Urinary bladder (tissue), 4 donors: ENCODE data around the gene HAVCR1. TPM values are rescaled to one million over a fixed set of nuclear protein-coding genes. Genes with fewer than 3 reads are reported as not detected.
A peak's percentile ranks its signal among the peaks of the same experiment; 100 is the strongest.
"Not testable (repeated sequence)": the region's sequence is repeated elsewhere in the genome, so short reads cannot be mapped to it uniquely, and the experiment has no call there.

Experiments
- DNase-seq: peaks from one replicate; pipeline ENCODE4 v3.0.0-alpha.2; 2015; ENCODE audit errors: extremely low spot score
- H3K27ac ChIP-seq: one replicate; pipeline ENCODE4 v1.5.1; 2013; ENCODE audit warnings: low read depth, mild to moderate bottlenecking, moderate library complexity
- H3K36me3 ChIP-seq: one replicate; pipeline ENCODE4 v1.6.1; 2013; ENCODE audit warnings: mild to moderate bottlenecking, moderate library complexity; ENCODE audit not compliant: insufficient read depth
- H3K4me1 ChIP-seq: one replicate; pipeline ENCODE4 v1.6.1; 2013; ENCODE audit warnings: mild to moderate bottlenecking, moderate library complexity; ENCODE audit not compliant: insufficient read depth
- H3K4me3 ChIP-seq: one replicate; pipeline ENCODE4 v1.5.1; 2013; ENCODE audit warnings: low read depth, low read length
- WGBS: extraction: QIAGEN DNeasy Blood & Tissue Kit; methylation state at CpG from one replicate; pipeline ENCODE4 v1.1.7; 2013; 5-methylcytosine and 5-hydroxymethylcytosine counted together
- polyA plus RNA-seq: library from polyadenylated mRNA; stranded (reverse); fragments of 200-250 nt; gene quantifications from one replicate; pipeline ENCODE4 v1.2.3, GENCODE V29; 2013
- total RNA-seq: library from RNA; depleted of rRNA; stranded (reverse); fragments of >200 nt; gene quantifications from one replicate; pipeline ENCODE4 v1.2.3, GENCODE V29; 2014
- donor health status: healthy with polysubstance abuse.
- donor health status: healthy.

HAVCR1 gene
- total and polyA plus RNA-seq, 2 donors, result 0.08 to 0.90 TPM

DNA sequence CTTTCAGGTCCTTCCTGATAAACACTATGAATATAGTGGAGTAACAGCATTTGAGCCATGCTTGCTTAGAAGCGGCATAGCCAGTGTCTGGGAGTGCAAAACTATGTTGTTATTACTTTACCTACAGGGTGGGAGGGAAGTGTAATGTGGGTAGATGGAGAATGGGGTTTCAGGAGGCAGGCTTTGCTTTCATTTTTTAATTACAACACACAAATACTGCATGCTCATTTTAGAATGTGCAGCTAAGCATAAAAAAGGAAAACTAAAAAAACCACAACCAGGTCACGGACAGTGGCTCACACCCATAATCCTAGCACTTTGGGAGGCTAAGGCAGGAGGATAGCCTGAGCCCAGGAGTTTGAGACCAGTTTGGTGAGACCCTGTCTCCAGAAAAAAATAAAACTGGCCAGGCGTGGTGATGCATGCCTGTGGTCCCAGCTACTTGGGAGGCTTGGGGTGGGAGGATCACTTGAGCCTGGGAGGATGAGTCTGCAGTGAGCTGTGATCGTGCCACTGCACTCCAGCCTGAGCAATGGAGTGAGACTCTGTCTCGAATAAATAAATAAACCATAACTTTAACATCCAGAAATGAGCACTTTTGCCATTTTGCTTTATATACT is 20.2 kb downstream of the HAVCR1 start:
- no peaks in the 10 kb centered on the region for H3K4me1 ChIP-seq
- DNase-seq, result no peak
- no peaks in the 10 kb centered on the region for H3K36me3 ChIP-seq
- H3K27ac ChIP-seq, result no peak overlapping the region
- 84% methylated on average over 5 of the region's 5 CpGs for WGBS
- no peak overlapping the region for H3K4me3 ChIP-seq

DNA sequence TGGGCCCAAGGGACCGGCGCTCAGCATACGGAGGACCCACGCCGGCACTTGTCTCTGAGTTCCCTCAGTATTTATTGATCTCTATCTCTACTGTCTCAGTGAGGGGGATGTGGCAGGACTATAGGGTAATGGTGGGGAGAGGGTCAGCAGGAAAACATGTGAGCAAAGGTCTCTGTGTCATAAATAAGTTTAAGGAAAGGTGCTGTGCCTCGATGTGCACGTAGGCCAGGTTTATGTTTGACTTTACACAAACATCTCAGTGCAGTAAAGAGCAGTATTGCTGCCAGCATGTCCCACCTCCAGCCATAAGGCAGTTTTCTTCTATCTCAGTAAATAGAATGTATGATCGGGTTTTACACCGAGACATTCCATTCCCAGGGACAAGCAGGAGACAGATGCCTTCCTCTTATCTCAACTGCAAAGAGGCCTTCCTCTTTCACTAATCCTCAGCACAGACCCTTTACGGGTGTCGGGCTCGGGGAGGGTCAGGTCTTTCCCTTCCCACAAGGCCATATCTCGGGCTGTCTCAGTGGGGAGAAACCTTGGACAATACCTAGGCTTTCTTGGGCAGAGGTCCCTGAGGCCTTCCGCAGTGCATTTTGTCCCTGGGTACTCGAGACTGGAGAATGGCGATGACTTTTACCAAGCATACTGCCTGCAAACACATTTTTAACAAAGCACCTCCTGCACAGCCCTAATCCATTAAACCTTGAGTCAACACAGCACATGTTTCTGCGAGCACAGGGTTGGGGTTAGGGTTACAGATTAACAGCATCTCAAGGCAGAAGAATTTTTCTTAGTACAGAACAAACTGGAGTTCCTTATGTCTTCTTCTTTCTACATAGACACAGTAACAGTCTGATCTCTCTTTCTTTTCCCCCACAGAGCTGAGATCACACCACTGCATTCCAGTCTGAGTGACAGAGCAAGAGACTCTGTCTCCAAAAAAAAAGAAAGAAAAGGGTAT is 24.5 kb downstream of the HAVCR1 start:
- not testable (repeated sequence) for H3K36me3 ChIP-seq, H3K4me3 ChIP-seq, H3K27ac ChIP-seq, H3K4me1 ChIP-seq, DNase-seq
- 43% methylated on average over 17 of the region's 17 CpGs for WGBS

DNA sequence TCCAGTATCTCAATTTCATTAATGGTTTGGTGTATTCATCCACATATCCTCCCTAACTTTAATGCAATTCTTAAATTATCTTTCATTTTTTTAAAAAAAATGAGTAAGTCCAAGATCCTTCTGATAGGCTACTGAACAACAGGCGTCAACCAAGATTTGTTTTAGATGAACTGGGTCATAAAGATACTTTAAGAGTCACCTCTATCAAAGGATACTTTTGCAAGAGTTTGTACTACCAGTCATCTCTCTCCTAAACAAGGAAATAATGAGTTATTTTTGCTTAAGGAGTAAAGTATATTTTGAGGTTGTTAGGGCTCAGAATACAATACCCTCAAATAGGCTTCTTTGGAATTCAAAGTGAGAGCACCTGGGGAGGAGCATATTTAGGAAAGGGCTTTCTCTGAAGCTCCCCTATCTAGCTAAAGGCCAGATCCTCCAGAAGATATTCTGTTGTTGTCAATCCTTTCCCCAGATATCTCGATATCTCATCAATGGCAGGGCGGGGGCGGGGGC is 25.8 kb downstream of the HAVCR1 start:
- Histone ChIP-seq H3K36me3 (no peaks in the 10 kb centered on the region), H3K4me3 (no peak overlapping the region), H3K4me1 (no peaks in the 10 kb centered on the region), H3K27ac (no peak overlapping the region)
- WGBS, result 78% methylated on average over 4 of the region's 4 CpGs
- no peak for DNase-seq

DNA sequence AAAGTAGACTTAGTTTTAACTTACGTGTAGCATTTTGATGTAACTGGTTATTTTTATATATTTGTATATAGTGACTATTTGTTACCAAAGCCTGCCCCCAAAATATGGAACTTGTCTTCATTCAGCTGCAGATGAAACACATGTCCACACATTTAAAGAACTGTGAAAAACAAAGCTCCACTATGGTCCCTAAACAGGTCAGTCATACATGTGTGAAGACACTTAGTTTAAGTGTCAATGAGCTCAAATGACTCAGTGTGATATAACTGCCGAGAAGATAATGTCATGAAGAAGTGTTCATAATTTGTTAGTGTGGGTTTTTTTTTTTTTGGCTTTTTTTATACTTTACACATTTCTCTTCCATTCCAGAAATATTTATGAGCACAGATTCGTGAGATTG is 28.2 kb downstream of the HAVCR1 start:
- DNase-seq, result no peak
- no peak overlapping the region for H3K27ac ChIP-seq
- H3K4me3 ChIP-seq, result no peak overlapping the region
- WGBS, result 57% methylated on average over 3 of the region's 3 CpGs
- no peaks in the 10 kb centered on the region for H3K4me1 ChIP-seq
- H3K36me3 ChIP-seq, result no peaks in the 10 kb centered on the region

- H3K27ac ChIP-seq, result no peak overlapping the region
- H3K36me3 ChIP-seq, result no peaks in the 10 kb centered on the region
- H3K4me3 ChIP-seq, result no peak overlapping the region
- DNase-seq, result no peak
- WGBS, result 62% methylated on average over 3 of the region's 3 CpGs
- H3K4me1 ChIP-seq, result no peaks in the 10 kb centered on the region
Measured at GRCh38 chr5:157029457-157029856, 29.5 kb downstream of the HAVCR1 start.

DNA sequence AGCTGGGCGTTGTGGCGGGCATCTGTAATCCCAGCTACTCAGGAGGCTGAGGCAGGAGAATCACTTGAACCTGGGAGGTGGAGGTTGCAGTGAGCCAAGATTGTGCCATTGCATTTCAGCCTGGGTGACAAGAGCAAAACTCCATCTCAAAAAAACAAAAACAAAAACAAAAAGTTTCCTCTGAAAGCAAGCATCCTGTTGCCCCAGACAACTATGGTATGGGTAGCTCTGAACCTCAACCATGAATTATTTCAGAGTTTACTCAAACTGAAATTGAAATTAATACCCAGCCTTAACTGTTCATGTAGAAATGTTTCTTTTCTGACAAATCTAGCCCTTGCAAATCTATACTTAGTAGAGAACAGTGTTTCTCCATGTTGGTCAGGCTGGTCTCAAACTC is 31.3 kb downstream of the HAVCR1 start:
- not testable (repeated sequence) for H3K27ac ChIP-seq, H3K4me3 ChIP-seq, DNase-seq, H3K4me1 ChIP-seq, H3K36me3 ChIP-seq
- 93% methylated on average over 2 of the region's 2 CpGs for WGBS

DNA sequence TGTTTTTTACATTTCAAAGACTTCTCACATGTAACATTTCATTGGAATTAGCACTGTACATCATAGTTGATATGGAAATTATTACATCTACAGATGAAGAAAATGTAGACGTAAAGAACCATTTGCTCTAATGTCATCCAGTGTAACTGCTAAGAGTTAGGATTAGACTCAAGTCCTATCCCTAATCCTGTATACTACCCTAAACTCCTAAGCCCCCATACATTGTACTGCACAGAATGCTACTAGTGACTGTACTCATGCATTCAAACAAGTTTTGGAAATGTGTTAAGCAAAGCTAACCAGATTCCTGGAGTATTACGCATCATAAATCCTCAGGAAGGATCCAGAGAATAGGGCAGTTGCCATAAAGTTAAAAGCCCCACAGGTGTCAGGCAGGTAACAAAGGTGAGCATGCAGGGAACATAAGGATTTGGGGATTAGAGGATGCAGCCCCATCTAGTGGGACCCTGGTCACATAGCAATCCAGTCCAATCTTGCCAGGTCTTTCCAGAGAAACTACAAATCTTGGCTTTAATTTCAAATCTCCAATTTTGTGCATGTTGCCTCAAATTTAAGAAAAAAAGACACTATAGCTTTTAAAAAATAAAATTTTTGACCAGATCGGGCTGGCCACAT is 32.0 kb downstream of the HAVCR1 start:
- H3K27ac ChIP-seq, result no peak overlapping the region
- 65% methylated on average over 3 of the region's 3 CpGs for WGBS

GRCh38 chr5:157025093-157025698 is 33.7 kb downstream of the HAVCR1 start:
- Histone ChIP-seq H3K4me1 (no peaks in the 10 kb centered on the region), H3K4me3 (no peak overlapping the region), H3K27ac (no peak overlapping the region), H3K36me3 (no peaks in the 10 kb centered on the region)
- no peak for DNase-seq
- WGBS, result 88% methylated on average over 3 of the region's 3 CpGs

More for the DNA sequence above, 32.0 kb downstream of the HAVCR1 start:
- Histone ChIP-seq H3K4me3 (no peak overlapping the region), H3K36me3 (no peaks in the 10 kb centered on the region), H3K4me1 (no peaks in the 10 kb centered on the region)
- no peak for DNase-seq

- no peak overlapping the region for H3K4me3 ChIP-seq
- H3K36me3 ChIP-seq, result no peaks in the 10 kb centered on the region
- H3K4me1 ChIP-seq, result no peaks in the 10 kb centered on the region
- peak; percentile 76 for DNase-seq
- WGBS, result 61% methylated on average over 5 of the region's 5 CpGs
- no peak overlapping the region for H3K27ac ChIP-seq
Measured at GRCh38 chr5:157024208-157024959, 34.5 kb downstream of the HAVCR1 start.

- H3K36me3 ChIP-seq, result no peaks in the 10 kb centered on the region
- DNase-seq, result no peak
Measured at GRCh38 chr5:157022024-157022423, 36.9 kb downstream of the HAVCR1 start.

GRCh38 chr5:157020511-157021222 is 38.2 kb downstream of the HAVCR1 start:
- Histone ChIP-seq H3K4me1 (no peaks in the 10 kb centered on the region), H3K27ac (no peak overlapping the region), H3K4me3 (no peak overlapping the region), H3K36me3 (no peaks in the 10 kb centered on the region)
- no peak for DNase-seq
- WGBS, result 80% methylated on average over 4 of the region's 4 CpGs

More at GRCh38 chr5:157022024-157022423, 36.9 kb downstream of the HAVCR1 start:
- WGBS, result 82% methylated on average over 2 of the region's 2 CpGs
- no peak overlapping the region for H3K27ac ChIP-seq
- no peak overlapping the region for H3K4me3 ChIP-seq
- H3K4me1 ChIP-seq, result no peaks in the 10 kb centered on the region

DNA sequence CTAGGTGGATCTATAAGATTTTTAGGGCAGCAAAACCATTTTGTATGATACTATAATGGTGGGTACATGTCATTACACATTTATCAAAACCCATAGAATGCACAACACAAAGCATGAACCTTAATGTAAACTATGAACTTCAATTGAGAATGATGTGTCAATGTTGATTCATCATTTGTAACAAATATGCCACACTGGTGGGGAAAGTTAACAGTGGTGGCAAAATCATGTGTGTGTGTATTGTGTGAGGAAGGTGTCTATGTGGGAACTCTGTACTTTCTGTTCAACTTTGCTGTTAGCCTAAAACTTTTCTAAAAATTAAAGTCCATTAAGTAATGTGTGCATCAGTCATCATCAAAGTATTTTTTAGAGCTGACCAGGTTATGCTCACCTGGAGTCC is 38.9 kb downstream of the HAVCR1 start:
- Histone ChIP-seq H3K36me3 (no peaks in the 10 kb centered on the region), H3K27ac (no peak overlapping the region), H3K4me1 (no peaks in the 10 kb centered on the region), H3K4me3 (no peak overlapping the region)
- no peak for DNase-seq
